Measurements from ENCODE around the gene LHX4.

GRCh38 chr1:180194546-180195207, 35.4 kb upstream of the LHX4 start:
- TF ChIP-seq, protein P1, sequence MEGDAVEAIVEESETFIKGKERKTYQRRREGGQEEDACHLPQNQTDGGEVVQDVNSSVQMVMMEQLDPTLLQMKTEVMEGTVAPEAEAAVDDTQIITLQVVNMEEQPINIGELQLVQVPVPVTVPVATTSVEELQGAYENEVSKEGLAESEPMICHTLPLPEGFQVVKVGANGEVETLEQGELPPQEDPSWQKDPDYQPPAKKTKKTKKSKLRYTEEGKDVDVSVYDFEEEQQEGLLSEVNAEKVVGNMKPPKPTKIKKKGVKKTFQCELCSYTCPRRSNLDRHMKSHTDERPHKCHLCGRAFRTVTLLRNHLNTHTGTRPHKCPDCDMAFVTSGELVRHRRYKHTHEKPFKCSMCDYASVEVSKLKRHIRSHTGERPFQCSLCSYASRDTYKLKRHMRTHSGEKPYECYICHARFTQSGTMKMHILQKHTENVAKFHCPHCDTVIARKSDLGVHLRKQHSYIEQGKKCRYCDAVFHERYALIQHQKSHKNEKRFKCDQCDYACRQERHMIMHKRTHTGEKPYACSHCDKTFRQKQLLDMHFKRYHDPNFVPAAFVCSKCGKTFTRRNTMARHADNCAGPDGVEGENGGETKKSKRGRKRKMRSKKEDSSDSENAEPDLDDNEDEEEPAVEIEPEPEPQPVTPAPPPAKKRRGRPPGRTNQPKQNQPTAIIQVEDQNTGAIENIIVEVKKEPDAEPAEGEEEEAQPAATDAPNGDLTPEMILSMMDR (IDR thresholded peaks at IDR 0.05): no peak
- TF ChIP-seq POLR2A (IDR thresholded peaks at IDR 0.05): no peak
- no peak for TF ChIP-seq EP300 (IDR thresholded peaks at IDR 0.05)

Measured in tibial nerve (tissue), 4 donors.